ENCODE measurements around the gene ZNF438.

Gene ZNF438

DNA sequence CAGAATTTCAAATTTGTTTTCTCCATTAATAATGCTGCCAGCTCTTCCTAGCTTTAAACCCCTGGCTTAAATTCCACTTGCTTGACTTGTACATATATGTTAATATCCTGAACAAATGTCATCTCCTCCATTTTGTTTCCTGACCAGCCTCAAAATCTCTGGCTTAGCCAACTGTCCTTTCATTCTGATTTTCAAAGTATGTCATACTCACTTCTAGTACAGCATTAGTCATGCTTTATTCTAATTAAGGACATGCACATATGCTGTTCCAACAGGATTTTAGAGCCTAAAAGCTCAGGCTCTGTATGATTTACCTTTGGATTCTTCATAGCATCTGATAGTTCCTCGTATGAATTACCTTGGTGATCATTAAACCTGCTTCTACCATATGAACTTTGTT, 158.3 kb downstream of the ZNF438 start:
- DNase-seq = no peak

- DNase-seq = no peak
Observed at GRCh38 chr10:30870896-30871295, 160.8 kb downstream of the ZNF438 start.

- no peak for DNase-seq
Observed at GRCh38 chr10:30869566-30869965, 162.1 kb downstream of the ZNF438 start.

DNA sequence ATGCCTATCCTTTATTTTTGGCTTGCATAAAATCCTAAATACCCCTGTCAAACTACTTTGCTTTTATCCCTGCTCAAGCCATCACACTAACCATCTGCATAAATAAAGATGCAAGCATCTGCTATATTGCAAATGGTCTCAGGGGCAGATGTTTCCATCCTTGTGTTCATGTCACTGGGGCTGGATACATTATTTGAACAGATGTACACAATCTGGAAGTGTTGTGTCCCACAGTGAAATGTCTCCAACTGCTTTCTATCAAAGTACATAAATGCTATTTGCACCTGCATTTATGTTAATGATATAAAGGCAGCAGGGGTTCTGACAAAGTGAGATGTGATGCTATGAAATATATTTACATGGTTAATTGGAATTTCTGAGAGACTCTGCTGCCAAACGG, 163.1 kb downstream of the ZNF438 start:
- no peak for DNase-seq

DNA sequence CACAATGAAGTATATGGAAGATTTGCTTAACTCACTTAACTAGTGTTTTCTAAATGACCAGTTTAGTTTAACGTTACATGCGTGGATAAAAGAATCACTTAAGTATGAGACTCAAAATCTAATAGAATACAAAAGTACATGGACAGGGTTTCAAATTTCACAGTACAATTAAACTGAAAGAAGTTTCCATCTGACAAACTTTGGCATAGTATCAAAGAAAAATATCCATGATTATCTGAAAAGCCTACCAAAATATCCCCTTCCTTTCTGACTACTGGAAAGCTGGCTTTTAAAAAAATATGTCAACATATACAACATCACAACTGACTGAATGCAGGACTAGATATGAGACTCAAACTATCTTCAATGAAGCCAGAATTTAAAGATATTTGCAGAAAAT, 164.8 kb downstream of the ZNF438 start:
- DNase-seq = no peak

DNA sequence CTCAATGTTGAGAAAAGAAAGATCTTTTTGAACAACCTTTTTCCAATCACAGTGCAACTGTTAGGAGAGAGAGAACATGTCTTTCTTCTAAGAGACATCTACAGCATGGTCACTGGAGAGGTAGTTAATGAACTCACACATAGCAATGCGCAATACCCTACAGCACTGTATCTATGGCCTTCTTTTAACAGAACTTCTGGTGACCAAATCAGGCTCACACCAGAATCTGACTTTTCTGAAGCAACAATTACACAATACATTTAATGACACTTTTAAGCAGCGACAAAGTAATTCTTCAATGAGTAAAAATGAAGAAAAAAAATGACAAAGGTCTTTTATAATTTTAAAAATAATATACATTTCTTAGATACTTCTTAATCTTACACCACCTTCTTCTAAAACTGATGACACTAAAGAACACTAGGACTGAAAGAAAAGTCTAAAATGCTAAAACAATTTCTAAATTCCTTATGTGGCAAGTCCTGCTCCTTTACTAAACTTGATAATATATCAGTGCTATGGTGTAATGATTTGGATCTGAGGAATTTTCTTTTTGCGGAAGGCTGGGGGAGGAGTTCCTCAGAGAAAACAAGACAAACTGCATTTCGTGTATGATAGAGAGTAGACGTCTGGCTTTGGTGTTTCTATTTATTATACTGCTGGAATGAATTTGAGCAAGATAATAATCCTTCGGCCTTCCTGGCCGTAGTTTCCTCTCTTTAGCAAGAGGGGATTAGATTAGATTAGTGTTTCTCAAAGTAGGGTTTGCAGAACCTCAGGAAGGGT, 166.3 kb downstream of the ZNF438 start:
- DNase-seq = no peak

- DNase-seq = no peak
Observed at GRCh38 chr10:30863516-30864210, 168.0 kb downstream of the ZNF438 start.

GRCh38 chr10:30862486-30862885, 169.2 kb downstream of the ZNF438 start:
- DNase-seq = no peak

DNA sequence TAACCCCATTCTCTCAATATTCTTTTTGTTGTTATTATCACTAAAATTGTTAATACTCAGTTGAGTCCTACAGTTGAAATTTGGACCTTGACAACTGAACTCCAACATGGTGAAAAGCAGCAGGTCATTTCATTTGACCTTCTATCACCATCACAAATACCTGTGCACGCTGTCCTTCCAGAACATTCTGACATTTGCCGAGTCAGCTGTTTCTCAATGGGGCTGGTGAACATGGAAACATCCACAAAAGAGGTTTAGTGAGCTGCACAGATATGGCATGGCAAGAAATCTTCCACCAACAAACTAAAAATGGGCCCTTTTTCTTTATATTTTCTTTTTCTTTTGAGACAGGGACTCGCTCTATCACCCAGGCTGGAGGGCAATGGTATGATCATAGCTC, 169.7 kb downstream of the ZNF438 start:
- no peak for DNase-seq

DNA sequence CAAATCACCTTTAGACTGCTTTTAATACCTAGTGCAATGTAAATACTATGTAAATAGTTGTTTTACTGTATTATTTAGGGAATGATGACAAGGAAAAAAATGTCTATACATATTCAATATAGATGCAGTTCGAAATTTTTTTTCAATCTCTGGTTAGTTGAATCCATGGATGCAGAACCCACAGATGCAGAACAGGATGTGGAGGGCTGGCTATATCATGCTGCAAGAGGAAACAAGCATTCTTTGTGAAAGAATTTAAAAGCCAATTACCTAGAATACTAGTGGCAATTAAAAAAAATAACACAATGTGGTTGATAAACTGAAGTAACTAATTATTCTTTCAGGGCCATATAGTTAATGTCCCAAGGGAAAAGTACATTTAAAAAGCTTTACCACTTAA, 170.4 kb downstream of the ZNF438 start:
- no peak for DNase-seq

DNA sequence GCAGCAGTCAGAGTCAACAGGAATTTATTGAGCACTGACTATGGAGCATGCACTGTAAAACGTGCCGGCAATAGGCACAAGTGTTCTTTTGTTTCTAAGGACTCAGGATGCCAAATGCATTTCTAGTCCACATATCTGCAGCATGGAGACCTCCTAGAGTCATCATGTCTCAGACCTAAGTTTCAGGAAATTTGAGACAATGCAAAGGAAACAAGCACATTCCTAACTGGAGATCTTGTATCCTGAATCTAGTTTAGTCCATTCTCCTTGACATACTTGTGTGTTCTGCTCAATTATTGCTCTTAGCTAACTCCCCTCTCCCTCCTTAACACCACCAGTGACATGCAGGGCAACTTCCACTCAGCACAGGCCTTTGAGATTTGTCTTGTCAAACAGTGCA, 173.2 kb downstream of the ZNF438 start:
- DNase-seq = no peak

GRCh38 chr10:30857803-30858202, 173.9 kb downstream of the ZNF438 start:
- DNase-seq = no peak

DNA sequence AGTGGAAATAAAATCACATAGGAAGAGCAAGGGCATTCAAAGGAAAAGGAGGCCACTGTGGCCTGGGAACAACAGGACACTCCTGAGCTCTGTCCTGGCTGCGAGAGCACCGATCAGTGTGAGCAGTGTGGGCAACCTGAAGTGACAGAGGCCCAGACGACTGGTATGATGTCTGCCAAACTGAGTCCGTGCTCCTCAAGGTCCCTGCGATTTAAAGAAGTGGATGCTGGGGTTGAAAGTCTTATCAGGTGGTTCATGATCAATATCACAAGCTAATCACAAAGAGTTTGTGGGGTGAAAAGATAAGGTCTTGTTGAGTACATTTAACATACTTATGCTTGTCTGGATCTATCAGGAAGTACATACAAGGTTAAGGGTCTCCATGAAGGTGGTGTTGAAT, 176.5 kb downstream of the ZNF438 start:
- no peak for DNase-seq

DNA sequence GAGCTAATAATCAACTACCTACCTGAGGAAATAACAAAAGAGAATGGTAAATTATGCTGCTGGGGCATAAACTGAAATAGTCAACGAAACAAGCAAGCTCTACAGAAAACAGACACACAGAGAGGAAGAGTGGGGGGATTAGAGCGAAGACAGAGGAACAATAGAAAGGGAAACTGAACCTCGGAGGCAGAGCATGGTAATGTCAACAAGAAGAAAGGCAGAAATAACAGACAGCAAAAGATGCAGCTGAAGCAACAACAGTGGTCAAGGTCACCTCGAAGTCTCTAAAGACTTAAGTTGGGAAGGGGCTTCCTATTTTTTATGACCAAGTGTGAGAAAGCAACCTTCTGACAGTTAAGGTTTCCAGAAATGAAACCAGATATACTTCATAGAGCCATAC, 177.0 kb downstream of the ZNF438 start:
- DNase-seq = no peak

- no peak for DNase-seq
Observed at GRCh38 chr10:30853066-30853465, 178.6 kb downstream of the ZNF438 start.

DNA sequence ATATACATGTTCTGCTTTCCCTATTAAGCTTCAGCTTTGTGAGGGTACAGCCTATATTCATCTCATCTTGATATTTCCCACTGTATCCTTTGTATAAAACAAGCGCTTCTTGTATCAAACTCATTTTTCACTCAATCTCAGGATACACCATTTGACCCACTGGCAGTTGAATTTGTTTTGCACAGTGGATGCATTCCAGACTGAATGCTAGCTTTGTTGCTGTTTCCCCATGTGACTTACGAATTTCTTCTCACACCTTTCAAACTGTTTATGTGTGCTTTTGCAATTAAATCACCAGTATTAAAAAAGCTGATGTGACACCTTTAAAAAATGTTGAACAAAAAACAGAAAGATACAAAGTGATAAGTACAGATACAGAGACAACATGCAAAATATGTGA, 180.9 kb downstream of the ZNF438 start:
- DNase-seq = no peak

DNA sequence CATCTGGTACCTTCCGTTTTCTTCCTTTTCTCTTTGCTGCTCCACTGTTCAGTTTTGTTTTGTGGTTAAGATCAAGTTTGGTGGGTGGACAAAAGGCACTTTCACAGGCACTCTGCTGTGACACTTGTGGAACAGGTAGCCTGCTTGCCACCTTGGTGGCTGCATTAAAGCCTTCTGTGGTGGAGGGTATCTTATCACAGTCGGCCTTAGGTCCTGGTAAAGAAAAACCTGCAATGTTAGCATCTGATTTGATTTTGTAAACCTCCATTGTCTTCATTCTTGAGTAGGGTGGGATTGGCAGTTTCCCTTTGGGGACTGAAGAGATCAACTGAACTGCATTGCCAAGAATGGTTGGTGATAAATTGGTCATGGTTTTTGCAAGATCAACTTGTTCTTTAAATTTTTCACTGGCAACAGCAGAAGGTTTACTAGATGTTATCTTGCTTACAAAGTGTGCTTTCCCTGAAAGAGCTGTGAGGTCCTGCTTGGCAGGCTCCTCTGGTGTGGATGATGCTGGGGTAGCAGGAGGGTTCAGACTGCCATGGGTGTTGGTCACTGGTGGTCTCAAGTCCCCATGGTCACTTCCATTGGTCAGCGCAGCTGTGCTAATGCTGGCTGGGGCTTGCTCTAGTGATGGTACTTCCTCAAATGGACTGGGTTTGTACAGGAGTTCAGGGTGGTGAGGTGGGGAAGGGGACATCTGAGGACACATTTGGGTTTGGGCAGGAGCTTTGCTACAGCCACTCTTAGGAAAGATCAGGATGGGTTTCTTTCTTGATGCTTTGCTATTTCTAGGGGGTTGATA, 182.2 kb downstream of the ZNF438 start:
- DNase-seq = peak in 1 of 5 experiments; percentile 7

- DNase-seq = no peak
Observed at GRCh38 chr10:30848396-30849032, 183.2 kb downstream of the ZNF438 start.

GRCh38 chr10:30847642-30848041, 184.0 kb downstream of the ZNF438 start:
- DNase-seq = no peak

DNA sequence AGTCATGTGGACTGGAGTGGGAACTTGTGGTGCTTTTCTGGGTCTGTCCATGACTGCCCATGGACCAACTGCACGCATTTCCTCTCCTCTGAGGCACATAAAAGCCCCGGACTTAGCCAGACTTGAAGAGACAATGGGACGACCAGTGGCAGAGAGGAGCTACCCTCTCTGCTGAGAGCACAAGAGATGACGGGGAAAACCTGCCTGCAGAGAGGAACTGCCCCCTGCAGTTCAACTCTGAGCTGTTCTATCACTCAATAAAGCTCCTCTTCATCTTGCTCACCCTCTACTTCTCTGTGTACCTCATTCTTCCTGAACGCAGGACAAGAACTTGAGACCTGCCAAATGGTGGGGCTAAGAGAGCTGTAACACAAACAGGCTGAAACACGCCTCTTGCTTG, 184.5 kb downstream of the ZNF438 start:
- no peak for DNase-seq

DNA sequence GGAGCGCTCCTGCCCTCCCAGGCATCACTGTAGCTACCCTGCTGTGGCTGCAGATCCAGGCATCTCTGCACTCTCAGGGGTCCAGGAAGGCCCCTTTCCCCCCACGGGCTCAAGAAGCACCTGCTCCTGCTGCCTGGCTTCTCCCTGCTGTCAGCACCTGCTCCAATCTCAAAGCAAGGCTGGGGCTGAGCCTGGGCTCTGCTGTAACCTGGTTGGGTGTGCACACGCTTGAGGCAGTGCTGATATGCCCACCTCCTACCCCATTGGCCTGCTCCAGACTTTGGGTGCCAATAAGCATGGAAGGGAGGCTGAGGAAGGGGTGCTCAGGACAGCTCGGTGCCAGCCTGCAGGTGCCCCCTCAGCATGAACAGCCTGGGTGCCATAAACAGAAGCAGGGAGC, 185.0 kb downstream of the ZNF438 start:
- DNase-seq = no peak

DNA sequence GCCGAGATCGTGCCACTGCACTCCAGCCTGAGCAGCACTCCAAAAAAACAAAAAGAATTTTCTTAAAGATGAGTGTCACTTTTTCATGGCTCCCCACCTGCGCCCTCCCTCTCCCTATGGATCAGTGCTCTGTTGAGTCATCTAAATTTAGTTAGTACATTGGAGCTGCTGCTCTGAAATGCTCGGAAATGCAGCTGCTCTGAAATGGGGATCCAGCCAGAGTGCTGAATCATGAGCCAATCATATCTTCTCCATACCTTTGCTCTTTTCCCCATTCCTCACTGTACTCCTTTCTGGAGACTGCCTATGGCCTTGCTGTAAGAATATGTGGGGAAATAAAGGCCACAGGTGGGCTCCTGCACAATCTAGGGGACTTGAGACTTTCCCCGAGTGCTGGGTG, 188.8 kb downstream of the ZNF438 start:
- no peak for DNase-seq

- DNase-seq = no peak
Observed at GRCh38 chr10:30842185-30842584, 189.5 kb downstream of the ZNF438 start.

All from T-helper 2 cell (primary cell).